Endothelial cell of umbilical vein (primary cell): ENCODE data around the gene PDCD11. TPM values are rescaled to one million over a fixed set of nuclear protein-coding genes. Genes with fewer than 3 reads are reported as not detected.

Source experiments
- BruUV-seq: library from RNA; stranded (reverse); fragments of 400-500 nt; replicated peaks from 2 replicates; lab custom pipeline; 2021; lab: Mats Ljungman, UMichigan
- CTCF ChIA-PET: fragments of 300-600, 350-600 bp; sonication (Branson Sonifier 250); formaldehyde crosslinking; loops from one replicate; lab custom pipeline; 2021; ENCODE audit warnings: antibody characterized with exemption, inconsistent platforms; lab: Charles Lee
- POLR2A ChIA-PET: fragments of 300-600, 350-600 bp; sonication (Branson Sonifier 250); formaldehyde crosslinking; loops from one replicate; lab custom pipeline; 2021; ENCODE audit warnings: antibody characterized with exemption, inconsistent platforms; lab: Charles Lee
- DNase-seq: peaks from one replicate; pipeline ENCODE4 v3.0.0-alpha.2; 2011; ENCODE audit warnings: low read depth, low spot score
- FAIRE-seq: peaks from 2 replicates; lab custom pipeline; 2011; peaks lifted over from hg19 to GRCh38; lab: Jason Lieb, UNC
- H2AFZ ChIP-seq: 2 replicates; pipeline ENCODE4 v1.6.0; 2012; ENCODE audit warnings: low read depth, low read length, control low read depth, inconsistent platforms
- H3K27ac ChIP-seq: 2 replicates; pipeline ENCODE4 v1.5.1; 2011; ENCODE audit warnings: low read depth, mild to moderate bottlenecking, control low read depth, low read length, moderate library complexity; ENCODE audit not compliant: insufficient read depth
- H3K27me3 ChIP-seq, 2 experiments: 2 replicates each; pipeline versions ENCODE4 v1.6.0 to v1.6.1; 2011; ENCODE audit warnings: low read length in 2 of 2, mixed read lengths in 1 of 2; ENCODE audit not compliant: control insufficient read depth in 2 of 2, insufficient read depth in 2 of 2
- H3K36me3 ChIP-seq, 2 experiments: 2 replicates in 1 of 2; 3 replicates in 1 of 2; pipeline ENCODE4 v1.5.1; 2011; ENCODE audit warnings: low read length in 2 of 2, mild to moderate bottlenecking in 1 of 2, moderate library complexity in 1 of 2; ENCODE audit not compliant: control insufficient read depth in 2 of 2, insufficient read depth in 2 of 2; ENCODE audit errors: extremely low read depth in 1 of 2
- H3K4me1 ChIP-seq: 3 replicates; pipeline ENCODE4 v1.5.1; 2011; ENCODE audit warnings: mild to moderate bottlenecking, low read length; ENCODE audit not compliant: control insufficient read depth, insufficient read depth; ENCODE audit errors: extremely low read depth
- H3K4me2 ChIP-seq: 2 replicates; pipeline ENCODE4 v1.6.1; 2011; ENCODE audit warnings: low read length, control low read depth, mixed read lengths; ENCODE audit not compliant: insufficient read depth
- H3K4me3 ChIP-seq, 3 experiments: fragments of 200-600 bp in 1 of 3; sonication (generic), shearing (Covaris generic) in 1 of 3; replicated peaks in 1 of 3; 2 replicates each; pipeline ENCODE4 v1.5.1; 2011 to 2016; ENCODE audit warnings: control low read depth in 3 of 3, low read length in 3 of 3, mild to moderate bottlenecking in 2 of 3, inconsistent platforms in 1 of 3, low read depth in 1 of 3, moderate library complexity in 1 of 3; ENCODE audit not compliant: insufficient read depth in 1 of 3
- H3K79me2 ChIP-seq: 2 replicates; pipeline ENCODE4 v1.6.0; 2012; ENCODE audit warnings: low read length, inconsistent platforms; ENCODE audit not compliant: control insufficient read depth, insufficient read depth
- H3K9ac ChIP-seq: replicated peaks from 2 replicates; pipeline ENCODE3; 2011; ENCODE audit warnings: low read length, control low read depth; ENCODE audit not compliant: insufficient read depth; ENCODE audit errors: extremely low read depth
- H3K9me1 ChIP-seq: replicated peaks from 3 replicates; pipeline ENCODE4 v1.6.0; 2011; ENCODE audit warnings: mild to moderate bottlenecking, low read length; ENCODE audit not compliant: control insufficient read depth, insufficient read depth; ENCODE audit errors: extremely low read depth
- H3K9me3 ChIP-seq: replicated peaks from 2 replicates; pipeline ENCODE4 v1.5.1; 2012; ENCODE audit warnings: low read length, inconsistent platforms; ENCODE audit not compliant: control insufficient read depth, insufficient read depth
- H4K20me1 ChIP-seq: replicated peaks from 2 replicates; pipeline ENCODE3; 2011; ENCODE audit warnings: mild to moderate bottlenecking, low read length; ENCODE audit not compliant: control insufficient read depth, insufficient read depth; ENCODE audit errors: extremely low read depth
- EZH2 ChIP-seq: IDR thresholded peaks from 2 replicates; pipeline ENCODE4 v1.6.1; 2012; ENCODE audit warnings: borderline replicate concordance, low read depth, mild to moderate bottlenecking, moderate library complexity, low read length, inconsistent platforms; ENCODE audit not compliant: severe bottlenecking
- FOS ChIP-seq: IDR thresholded peaks from 2 replicates; pipeline ENCODE4 v1.6.1; 2011; ENCODE audit warnings: mild to moderate bottlenecking, low read length, moderate library complexity, borderline replicate concordance; ENCODE audit not compliant: insufficient read depth
- GATA2 ChIP-seq: IDR thresholded peaks from 2 replicates; pipeline ENCODE4 v1.7.0; 2011; ENCODE audit warnings: low read depth, mild to moderate bottlenecking, moderate library complexity, mixed read lengths, low read length; ENCODE audit not compliant: insufficient read length, insufficient read depth
- JUN ChIP-seq: IDR thresholded peaks from 2 replicates; pipeline ENCODE4 v1.6.1; 2011; ENCODE audit warnings: borderline replicate concordance, low read depth; ENCODE audit not compliant: insufficient read length, insufficient read depth
- MYC ChIP-seq: IDR thresholded peaks from one replicate; pipeline ENCODE4 v1.6.1; 2011; ENCODE audit warnings: mild to moderate bottlenecking, low read depth, low read length
- POLR2A ChIP-seq: IDR thresholded peaks from 2 replicates; pipeline ENCODE4 v1.6.1; 2012; ENCODE audit warnings: low read depth, mild to moderate bottlenecking, control low read depth, low read length
- POLR2AphosphoS5 ChIP-seq: IDR thresholded peaks from 2 replicates; pipeline ENCODE4 v1.6.1; 2012; ENCODE audit warnings: low read depth, mild to moderate bottlenecking, control low read depth, low read length, moderate library complexity; ENCODE audit not compliant: insufficient read depth
- dilution Hi-C: fragments of 300-500 bp; cut with MboI; formaldehyde crosslinking; loops from one replicate; pipeline ENCODE4 v1.15.0; 2019; ENCODE audit warnings: low sequenced_read_pairs; ENCODE audit not compliant: extremely low pct_ligation_motif_present
- intact Hi-C: fragments of 100-400 bp; cut with micrococcal nuclease; formaldehyde crosslinking; loops from one replicate; pipeline ENCODE4 v1.10.0; 2022
- polyA plus RNA-seq, 4 experiments: library from polyadenylated mRNA; depleted of rRNA in 3 of 4; stranded (reverse) in 3 of 4; unstranded in 1 of 4; fragments of >200 nt; gene quantifications; 2 replicates each; pipeline versions ENCODE4 v1.2.1 to v1.2.3, GENCODE V29; 2011 to 2012; ENCODE audit warnings: missing spikeins in 1 of 4
- total RNA-seq: library from RNA; stranded (reverse); gene quantifications from 2 replicates; pipeline ENCODE4 v1.2.3, GENCODE V29; 2021
- TF ChIP-seq, protein P1 (sequence below), 2 donors: IDR thresholded peaks; 1 replicate in 1 of 2; 2 replicates in 1 of 2; pipeline ENCODE4 v1.5.1; 2011; ENCODE audit warnings: low read length in 2 of 2, mild to moderate bottlenecking in 2 of 2, moderate library complexity in 2 of 2, control low read depth in 1 of 2, inconsistent platforms in 1 of 2, low read depth in 1 of 2; ENCODE audit not compliant: insufficient read depth in 1 of 2; ENCODE audit errors: extremely low read depth in 1 of 2
- TF ChIP-seq, protein P2 (sequence below): IDR thresholded peaks from 2 replicates; pipeline ENCODE4 v1.6.1; 2011; ENCODE audit not compliant: insufficient read depth, insufficient read length

Gene PDCD11
- total and polyA plus RNA-seq, 2 donors (not counting 3 experiments of a cell fraction or from before 2014, with no cell fraction given) = 12.6 to 52.7 TPM

DNA sequence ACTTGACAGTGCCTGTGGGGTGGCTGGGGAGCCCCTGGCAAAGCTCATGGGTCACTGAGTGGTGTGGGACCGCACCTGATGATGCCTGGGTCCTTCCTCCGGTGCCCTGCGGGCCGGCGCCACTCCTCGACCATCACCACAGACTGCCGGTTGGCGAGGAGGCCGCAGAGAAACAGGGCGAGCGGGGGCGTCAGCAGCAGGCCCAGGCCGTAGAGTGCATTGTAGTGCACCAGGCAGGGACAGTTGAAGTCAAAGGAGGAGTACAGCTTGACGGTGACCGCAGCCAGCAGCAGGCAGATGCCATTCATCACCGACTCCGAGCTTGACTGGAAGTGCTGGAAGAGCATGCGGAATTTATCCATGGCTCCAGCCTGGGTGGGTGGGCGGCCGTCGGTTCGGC is 82.2 kb downstream of the PDCD11 start:
- no peak overlapping the region for H2AFZ ChIP-seq
- H3K79me2 ChIP-seq = no peaks in the 10 kb centered on the region
- H3K4me1 ChIP-seq = no peaks in the 10 kb centered on the region
- no peaks in the 10 kb centered on the region for H4K20me1 ChIP-seq
- no peak overlapping the region for H3K9ac ChIP-seq
- dilution Hi-C loops = no loop called here
- DNase-seq = no peak
- no peaks in the 10 kb centered on the region for H3K36me3 ChIP-seq
- no peaks in the 10 kb centered on the region for H3K9me1 ChIP-seq
- no TSS peak for BruUV-seq
- H3K4me3 ChIP-seq = no peak overlapping the region
- no peak for FAIRE-seq
- H3K27ac ChIP-seq = no peak overlapping the region
- H3K9me3 ChIP-seq = no peaks in the 10 kb centered on the region
- H3K27me3 ChIP-seq = no peaks in the 10 kb centered on the region
- H3K4me2 ChIP-seq = no peak overlapping the region
- POLR2A ChIA-PET = no interaction called here
- intact Hi-C loops = no loop called here
- no peak for TF ChIP-seq GATA2
- no peak for TF ChIP-seq EZH2
- no peak for TF ChIP-seq JUN
- TF ChIP-seq POLR2A = no peak
- no peak for TF ChIP-seq POLR2AphosphoS5
- no peak for TF ChIP-seq MYC
- TF ChIP-seq, protein P1, sequence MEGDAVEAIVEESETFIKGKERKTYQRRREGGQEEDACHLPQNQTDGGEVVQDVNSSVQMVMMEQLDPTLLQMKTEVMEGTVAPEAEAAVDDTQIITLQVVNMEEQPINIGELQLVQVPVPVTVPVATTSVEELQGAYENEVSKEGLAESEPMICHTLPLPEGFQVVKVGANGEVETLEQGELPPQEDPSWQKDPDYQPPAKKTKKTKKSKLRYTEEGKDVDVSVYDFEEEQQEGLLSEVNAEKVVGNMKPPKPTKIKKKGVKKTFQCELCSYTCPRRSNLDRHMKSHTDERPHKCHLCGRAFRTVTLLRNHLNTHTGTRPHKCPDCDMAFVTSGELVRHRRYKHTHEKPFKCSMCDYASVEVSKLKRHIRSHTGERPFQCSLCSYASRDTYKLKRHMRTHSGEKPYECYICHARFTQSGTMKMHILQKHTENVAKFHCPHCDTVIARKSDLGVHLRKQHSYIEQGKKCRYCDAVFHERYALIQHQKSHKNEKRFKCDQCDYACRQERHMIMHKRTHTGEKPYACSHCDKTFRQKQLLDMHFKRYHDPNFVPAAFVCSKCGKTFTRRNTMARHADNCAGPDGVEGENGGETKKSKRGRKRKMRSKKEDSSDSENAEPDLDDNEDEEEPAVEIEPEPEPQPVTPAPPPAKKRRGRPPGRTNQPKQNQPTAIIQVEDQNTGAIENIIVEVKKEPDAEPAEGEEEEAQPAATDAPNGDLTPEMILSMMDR (IDR thresholded peaks at IDR 0.05; ENCODE audit: extremely low read depth in 1 of 2, insufficient read depth in 1 of 2, low read depth in 1 of 2, low read length in 2 of 2) = no peak
- no peak for TF ChIP-seq FOS
- TF ChIP-seq, protein P2, sequence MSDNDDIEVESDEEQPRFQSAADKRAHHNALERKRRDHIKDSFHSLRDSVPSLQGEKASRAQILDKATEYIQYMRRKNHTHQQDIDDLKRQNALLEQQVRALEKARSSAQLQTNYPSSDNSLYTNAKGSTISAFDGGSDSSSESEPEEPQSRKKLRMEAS = no peak
- CTCF ChIA-PET = no interaction called here
